NOMO-1 (cell line): ENCODE results near the gene PYDC2.
"Not testable (repeated sequence)": the region's sequence is repeated elsewhere in the genome, so short reads cannot be mapped to it uniquely, and the experiment has no call there.

Experiments used
- DNase-seq, 2 experiments: peaks; one replicate each; lab custom pipeline; 2025; ENCODE audit not compliant: unreplicated experiment in 2 of 2; lab: John Stamatoyannopoulos, UW

PYDC2 gene

GRCh38 chr3:191460360-191460759, 603 bp upstream of the PYDC2 start:
- peak in 1 of 2 experiments; percentile 62 for DNase-seq

GRCh38 chr3:191470080-191470479, 9.1 kb downstream of the PYDC2 start:
- DNase-seq: no peak

DNA sequence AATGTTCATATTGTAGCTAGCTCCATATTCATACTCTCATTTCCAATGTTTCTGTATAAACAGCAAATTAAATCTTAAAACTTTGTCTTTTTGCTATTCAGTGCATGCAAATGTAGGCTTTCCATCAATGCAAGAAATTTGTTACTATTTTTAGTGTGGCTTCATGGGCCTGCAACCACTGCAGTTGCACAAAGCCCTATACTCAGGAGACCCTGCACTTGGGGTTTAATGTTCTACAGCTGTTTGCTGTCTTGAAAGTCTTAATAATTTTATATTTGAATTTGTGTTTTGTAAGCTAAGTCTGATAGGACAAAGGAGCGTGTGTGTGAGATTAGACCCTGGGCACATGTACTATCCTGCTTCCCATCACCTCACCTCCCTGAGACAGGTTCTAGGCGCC, 9.6 kb downstream of the PYDC2 start:
- no peak for DNase-seq

DNA sequence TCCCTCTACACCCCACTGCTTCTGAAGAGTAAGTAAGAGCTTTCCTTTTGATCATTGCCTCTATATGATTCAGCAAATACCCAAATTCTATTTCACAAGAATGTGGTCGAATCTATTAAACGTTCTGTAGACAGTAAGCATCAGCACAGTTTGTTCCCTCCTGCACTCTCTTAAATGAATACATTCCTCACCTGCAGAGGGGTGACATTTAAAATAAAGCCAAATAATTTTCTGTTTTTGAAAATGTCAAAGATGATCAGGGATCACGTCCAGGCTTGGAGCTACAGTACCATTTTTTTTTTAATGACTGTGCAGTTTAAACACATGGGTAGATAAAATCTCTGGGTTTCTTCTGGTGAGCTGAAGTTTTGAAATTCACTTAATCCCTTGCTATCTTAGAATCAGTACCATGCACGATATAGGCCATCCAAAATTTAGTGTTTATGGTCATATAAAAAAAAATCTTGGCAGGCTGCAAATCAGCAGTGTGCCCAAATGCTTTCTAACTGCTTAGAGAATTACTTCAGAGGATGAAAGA, 12.8 kb downstream of the PYDC2 start:
- DNase-seq: peak in 1 of 2 experiments; percentile 29

DNA sequence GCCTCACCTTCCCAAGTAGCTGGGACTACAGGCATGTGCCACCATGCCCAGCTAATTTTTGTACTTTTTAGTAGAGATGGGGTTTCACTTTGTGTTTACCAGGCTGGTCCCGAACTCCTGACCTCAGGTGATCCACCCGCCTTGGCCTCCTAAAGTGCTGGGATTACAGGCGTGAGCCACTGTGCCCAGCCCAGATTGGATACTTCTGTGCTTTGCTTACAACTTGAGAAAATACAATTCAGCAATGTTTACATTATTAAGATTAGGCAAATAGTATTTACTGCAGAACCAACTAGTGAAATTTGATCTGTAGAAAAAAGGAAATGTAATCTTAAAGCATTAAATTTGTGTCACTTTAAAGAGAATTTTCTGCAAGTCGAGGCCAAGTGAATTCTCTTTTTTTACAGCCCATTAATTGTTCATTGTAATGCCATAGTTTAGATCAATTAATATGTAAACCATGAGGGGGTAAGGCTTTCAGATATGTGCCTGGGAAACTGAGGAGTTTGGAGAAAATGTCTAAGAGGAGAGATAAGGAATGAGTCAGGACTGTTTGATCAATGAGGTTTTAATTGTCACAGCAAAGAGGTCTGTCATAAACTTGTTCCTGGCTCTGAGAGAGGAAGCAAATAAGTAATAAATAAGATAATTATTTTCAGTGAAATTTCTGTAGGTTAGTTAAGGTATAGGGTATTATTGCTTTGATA, 15.3 kb downstream of the PYDC2 start:
- DNase-seq: no peak

DNA sequence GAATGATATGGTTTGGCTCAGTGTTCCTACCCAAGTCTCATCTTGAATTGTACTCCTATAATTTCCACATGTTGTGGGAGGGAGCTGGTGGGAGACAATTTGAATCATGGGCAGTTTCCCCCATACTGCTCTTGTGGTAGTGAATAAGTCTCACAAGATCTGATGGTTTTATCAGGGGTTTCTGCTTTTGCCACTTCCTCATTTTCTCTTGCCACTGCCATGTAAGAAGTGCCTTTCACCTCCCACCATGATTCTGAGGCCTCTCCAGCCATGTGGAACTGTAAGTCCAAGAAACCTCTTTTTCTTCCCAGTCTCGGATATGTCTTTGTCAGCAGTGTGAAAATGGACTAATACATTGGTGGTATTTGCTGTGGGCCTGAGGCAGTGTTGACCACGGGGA, 23.0 kb downstream of the PYDC2 start:
- not testable (repeated sequence) for DNase-seq

GRCh38 chr3:191484461-191484860, 23.5 kb downstream of the PYDC2 start:
- no peak for DNase-seq

- DNase-seq: no peak
Observed at GRCh38 chr3:191492601-191493000, 31.6 kb downstream of the PYDC2 start.

DNA sequence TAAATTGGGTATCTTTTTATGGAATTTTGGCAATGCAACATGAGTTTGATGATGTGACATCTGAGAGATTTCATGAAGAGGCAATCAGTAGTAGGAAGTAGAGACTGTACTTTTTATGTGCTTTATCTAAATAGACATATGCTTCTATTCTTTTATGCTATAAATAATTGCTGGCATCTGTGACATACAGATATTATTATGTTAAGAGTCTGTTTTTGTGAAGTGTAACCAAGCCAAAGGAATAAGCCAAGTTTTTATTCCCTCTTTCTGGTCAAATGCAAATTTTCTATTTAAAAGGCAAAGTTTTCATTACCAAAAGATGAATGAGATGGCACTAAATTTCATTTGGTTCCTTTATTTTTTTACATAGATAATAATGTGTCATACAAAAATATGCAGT, 32.4 kb downstream of the PYDC2 start:
- no peak for DNase-seq

DNA sequence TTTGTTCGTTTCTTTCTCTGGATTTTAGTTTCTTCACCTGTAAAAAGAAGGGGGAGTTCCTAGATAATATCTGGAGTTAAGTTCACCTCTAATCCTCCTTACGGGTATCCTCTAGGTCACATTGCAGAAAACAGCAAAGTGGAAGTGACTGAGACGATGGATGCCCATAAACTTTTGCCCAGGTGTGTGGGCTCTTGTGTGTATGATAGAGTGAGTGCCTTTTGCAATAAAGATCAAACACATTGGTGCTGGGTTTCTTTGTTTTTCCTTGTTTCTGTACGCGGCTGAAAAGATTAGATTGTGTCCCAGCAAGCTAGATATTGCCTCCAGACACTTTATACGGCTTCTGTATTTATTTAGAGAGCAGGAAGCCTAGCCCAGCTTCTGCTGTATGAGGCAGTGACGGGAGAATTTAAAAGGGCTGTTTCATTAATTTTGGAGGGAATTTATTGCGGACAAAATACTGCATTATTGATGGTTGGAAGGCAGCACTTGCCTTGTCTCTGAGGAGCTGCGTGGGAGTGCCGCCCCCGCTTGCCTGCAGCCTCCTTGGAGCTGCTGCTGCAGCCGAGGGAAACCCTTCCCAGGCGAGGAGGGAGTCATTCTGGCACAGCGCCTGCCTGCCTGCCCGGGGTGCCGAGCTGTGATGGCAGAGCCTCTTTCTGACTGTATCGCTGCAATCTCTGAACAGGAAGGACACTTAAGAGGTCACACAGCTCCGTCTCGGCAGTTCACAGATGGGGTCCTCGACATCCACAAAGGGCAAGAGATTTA, 38.5 kb downstream of the PYDC2 start:
- DNase-seq: no peak

GRCh38 chr3:191500892-191501291, 39.9 kb downstream of the PYDC2 start:
- peak in 1 of 2 experiments; percentile 4 for DNase-seq

GRCh38 chr3:191502583-191502982, 41.6 kb downstream of the PYDC2 start:
- DNase-seq: no peak

GRCh38 chr3:191509078-191509477, 48.1 kb downstream of the PYDC2 start:
- no peak for DNase-seq
